AG04449 (cell line): Measurements from ENCODE around the gene LCE7A.

Experiments used
- CTCF ChIA-PET: fragments of 350-600 bp; formaldehyde crosslinking; extraction: SDS; loops from one replicate; lab custom pipeline; 2021; ENCODE audit warnings: antibody characterized with exemption; lab: Yijun Ruan, JAX
- POLR2A ChIA-PET: fragments of 400-600, 350-600 bp; formaldehyde crosslinking; extraction: SDS; loops from one replicate; lab custom pipeline; 2020; ENCODE audit warnings: antibody characterized with exemption, inconsistent platforms; lab: Yijun Ruan, JAX
- DNase-seq: peaks from one replicate; pipeline ENCODE4 v3.0.0-alpha.2; 2010; ENCODE audit warnings: low read depth, low spot score
- H3K4me3 ChIP-seq: 2 replicates; pipeline ENCODE4 v1.5.1; 2011; ENCODE audit warnings: low read depth, mild to moderate bottlenecking, control low read depth, low read length
- CTCF ChIP-seq: IDR thresholded peaks from one replicate; pipeline ENCODE4 v1.5.1; 2011; ENCODE audit warnings: mild to moderate bottlenecking, moderate library complexity, low read length, control low read depth, inconsistent platforms; ENCODE audit not compliant: insufficient read depth; ENCODE audit errors: missing control alignments

LCE7A gene

DNA sequence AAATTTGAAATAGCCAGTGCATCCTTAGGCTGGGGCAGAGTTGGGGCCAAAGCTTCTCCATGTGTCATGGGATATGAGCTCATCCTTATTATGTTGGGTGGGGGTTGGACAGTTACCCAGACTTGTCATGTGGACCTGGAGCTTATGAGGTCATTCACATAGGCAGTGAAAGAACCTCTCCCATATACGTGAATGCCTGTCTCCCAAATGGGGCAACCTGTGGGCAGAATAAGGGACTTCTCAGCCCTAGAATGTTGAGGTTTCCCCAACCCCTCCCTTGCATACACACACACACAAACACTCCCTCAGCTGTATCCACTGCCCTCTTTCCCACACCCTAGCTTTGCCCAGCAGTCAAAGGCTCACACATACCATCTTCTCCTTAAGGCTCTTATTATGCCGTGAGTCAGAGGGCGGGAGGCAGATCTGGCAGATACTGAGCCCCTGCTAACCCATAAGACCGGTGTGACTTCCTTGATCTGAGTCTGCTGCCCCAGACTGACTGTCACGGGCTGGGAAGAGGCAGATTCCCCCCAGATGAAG, 46.3 kb downstream of the LCE7A start:
- peak; percentile 70 for DNase-seq
- POLR2A ChIA-PET = no interaction called here
- TF ChIP-seq CTCF = no peak

DNA sequence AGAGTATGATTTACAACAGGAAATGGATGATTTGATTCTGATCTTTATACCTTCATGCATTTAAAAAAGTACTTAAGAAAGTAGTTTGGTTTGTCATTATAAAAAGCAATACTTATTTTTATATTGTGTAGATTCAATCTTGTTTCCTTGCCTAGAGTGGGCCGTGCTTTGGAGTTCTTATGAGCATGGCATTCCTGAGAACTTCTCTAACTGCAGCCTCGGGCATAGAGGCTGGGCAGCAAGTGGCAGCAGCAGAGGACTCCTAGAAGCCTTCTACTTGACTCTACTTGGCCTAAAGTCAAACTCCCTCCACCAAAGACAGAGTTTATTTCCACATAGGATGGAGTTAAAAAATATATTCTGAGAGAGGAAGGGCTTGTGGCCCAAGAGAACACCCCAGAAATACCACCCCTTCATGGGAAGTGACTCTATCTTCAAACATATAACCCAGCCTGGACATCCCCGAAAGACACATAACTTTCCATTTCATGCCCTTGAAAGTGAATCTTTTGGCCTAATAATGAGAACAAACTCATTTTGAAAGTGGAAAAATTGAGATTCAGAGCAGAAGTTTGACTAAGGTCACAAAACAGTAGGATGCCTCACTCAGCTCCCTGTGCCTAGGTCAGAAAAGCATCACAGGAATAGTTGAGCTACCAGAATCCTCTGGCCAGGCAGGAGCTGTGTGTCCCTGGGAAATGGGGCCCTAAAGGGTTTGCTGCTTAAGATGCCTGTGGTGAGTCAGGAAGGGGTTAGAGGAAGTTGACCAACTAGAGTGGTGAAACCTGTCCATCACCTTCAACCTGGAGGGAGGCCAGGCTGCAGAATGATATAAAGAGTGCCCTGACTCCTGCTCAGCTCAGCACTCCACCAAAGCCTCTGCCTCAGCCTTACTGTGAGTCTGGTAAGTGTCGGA, 48.1 kb downstream of the LCE7A start, which contains the start of gene IVL:
Gene IVL, plus strand, starts transcription at position 861 of the 916 bp plus-strand sequence. CDS start 1,252 bp downstream, outside the sequence.
- no peak within 1 kb of the TSS for H3K4me3 ChIP-seq
- ChIA-PET CTCF (interaction anchor here (1.3 to 21.3 kb wide), 3 partner anchors 18 to 37 kb away, joined by 5 to 203 read pairs (median 13); no protein-coding TSS in a partner anchor), POLR2A (no interaction called here)
- no peak for DNase-seq
- no peak for TF ChIP-seq CTCF

More for the DNA sequence above, 46.3 kb downstream of the LCE7A start:
- H3K4me3 ChIP-seq = no peak overlapping the region
- CTCF ChIA-PET = interaction anchor here (0.7 to 21.3 kb wide), 4 partner anchors 10 to 35 kb away, joined by 3 to 203 read pairs (median 8); no protein-coding TSS in a partner anchor

GRCh38 chr1:152909206-152909605, 49.4 kb downstream of the LCE7A start:
- ChIA-PET CTCF (interaction anchor here (1.3 to 21.3 kb wide), 3 partner anchors 17 to 38 kb away, joined by 5 to 203 read pairs (median 8); no protein-coding TSS in a partner anchor), POLR2A (interaction anchor here (0.5 kb wide), 1 partner anchor 210 kb away, joined by 3 read pairs; no protein-coding TSS in a partner anchor)
- TF ChIP-seq CTCF = no peak
- DNase-seq = no peak
- no peak overlapping the region for H3K4me3 ChIP-seq
